SK-N-SH treated with all-trans-retinoic acid at 6 μM for 48 hours (cell line): ENCODE measurements around the gene CDC6.
A peak's percentile ranks its signal among the peaks of the same experiment; 100 is the strongest.

ENCODE experiments used
- ISL1 ChIP-seq: fragments of 250-450 bp; sonication (Bioruptor Pico); IDR thresholded peaks from 2 replicates; pipeline ENCODE4 v2.1.2; 2022; ENCODE audit warnings: mild to moderate bottlenecking, moderate library complexity
- ZFP30 ChIP-seq: fragments of 450-650 bp; formaldehyde crosslinking; IDR thresholded peaks from 2 replicates; pipeline ENCODE4 v1.5.0; 2022; ENCODE audit warnings: mild to moderate bottlenecking, moderate library complexity

- TF ChIP-seq ZFP30 (CRISPR knock-in tag) (no peak), ISL1 (peak; percentile 38; the same call in 1 of the 2 replicates)
Observed at GRCh38 chr17:40243761-40244160, 43.9 kb upstream of the CDC6 start.
